NCI-H1105 treated with DMSO at 0.1 percent for 48 hours (cell line): ENCODE measurements around the gene OR2J2.
"Not testable (repeated sequence)": the region's sequence is repeated elsewhere in the genome, so short reads cannot be mapped to it uniquely, and the experiment has no call there.

Experiments
- DNase-seq: peaks from one replicate; lab custom pipeline; 2025; lab: John Stamatoyannopoulos, UW

Gene OR2J2

GRCh38 chr6:29170607-29171006 is at the start of gene OR2J2:
TSS of gene OR2J2 (plus strand) at chr6:29170907. CDS start at chr6:29173636, 2,729 bp downstream.
- DNase-seq, result not testable (repeated sequence)

- DNase-seq, result no peak
These were observed 41.2 kb upstream of the OR2J2 start for GRCh38 chr6:29129326-29130012.

GRCh38 chr6:29130644-29131043 is 40.1 kb upstream of the OR2J2 start:
- no peak for DNase-seq

- DNase-seq, result no peak
These were observed 39.0 kb upstream of the OR2J2 start for GRCh38 chr6:29131691-29132090.

- no peak for DNase-seq
These were observed 33.0 kb upstream of the OR2J2 start for GRCh38 chr6:29137724-29138123.

GRCh38 chr6:29141606-29142005 is 29.1 kb upstream of the OR2J2 start:
- no peak for DNase-seq

GRCh38 chr6:29142309-29142708 is 28.4 kb upstream of the OR2J2 start:
- no peak for DNase-seq

- DNase-seq, result no peak
These were observed 24.5 kb upstream of the OR2J2 start for GRCh38 chr6:29146179-29146578.

- DNase-seq, result no peak
These were observed 23.6 kb upstream of the OR2J2 start for GRCh38 chr6:29147074-29147473.

- not testable (repeated sequence) for DNase-seq
These were observed 21.3 kb upstream of the OR2J2 start for GRCh38 chr6:29149444-29149843.

- DNase-seq, result no peak
These were observed 17.6 kb upstream of the OR2J2 start for GRCh38 chr6:29153083-29153482.

- DNase-seq, result not testable (repeated sequence)
These were observed 15.5 kb upstream of the OR2J2 start for GRCh38 chr6:29155182-29155581.

GRCh38 chr6:29159922-29160321 is 10.8 kb upstream of the OR2J2 start:
- DNase-seq, result not testable (repeated sequence)

GRCh38 chr6:29165571-29165970 is 5.1 kb upstream of the OR2J2 start:
- not testable (repeated sequence) for DNase-seq

GRCh38 chr6:29171736-29172135 is 1.0 kb downstream of the OR2J2 start:
- DNase-seq, result no peak

GRCh38 chr6:29183594-29183993 is 12.9 kb downstream of the OR2J2 start:
- no peak for DNase-seq

- not testable (repeated sequence) for DNase-seq
These were observed 18.0 kb downstream of the OR2J2 start for GRCh38 chr6:29188659-29189058.

- DNase-seq, result no peak
These were observed 30.3 kb downstream of the OR2J2 start for GRCh38 chr6:29200767-29201662.

GRCh38 chr6:29201966-29202365 is 31.3 kb downstream of the OR2J2 start:
- DNase-seq, result no peak

- no peak for DNase-seq
These were observed 40.8 kb downstream of the OR2J2 start for GRCh38 chr6:29211488-29211887.

GRCh38 chr6:29216528-29216927 is 45.8 kb downstream of the OR2J2 start:
- no peak for DNase-seq

GRCh38 chr6:29217242-29217641 is 46.5 kb downstream of the OR2J2 start:
- not testable (repeated sequence) for DNase-seq

GRCh38 chr6:29218056-29218455 is 47.3 kb downstream of the OR2J2 start:
- not testable (repeated sequence) for DNase-seq
